Measurements from ENCODE around the gene KLK6.

- no peak for TF ChIP-seq CTCF (IDR thresholded peaks at IDR 0.05)
- no peak for TF ChIP-seq POLR2A (IDR thresholded peaks at IDR 0.05)
Measured at GRCh38 chr19:51002542-51003311, 33.3 kb upstream of the KLK6 start.
